Gastroesophageal sphincter (tissue), 4 donors: Measurements from ENCODE around the gene SPATS2L. TPM values are rescaled to one million over a fixed set of nuclear protein-coding genes. Genes with fewer than 3 reads are reported as not detected.

Experiments used
- ATAC-seq: fragments of 150-250 bp; one replicate; pipeline ENCODE4 v1.9.1; 2016; ENCODE audit warnings: mild to moderate bottlenecking, moderate library complexity
- H3K27ac ChIP-seq, 4 donors: fragments of 200-600 bp; sonication (generic) in 3 of 4; 1 replicate in 3 of 4; 2 replicates in 1 of 4; pipeline ENCODE4 v1.5.1; 2016 to 2019
- H3K27me3 ChIP-seq: fragments of 200-600 bp; sonication (generic); one replicate; pipeline ENCODE4 v1.5.1; 2019
- H3K36me3 ChIP-seq, 2 donors: fragments of 200-600 bp; sonication (generic); one replicate each; pipeline ENCODE4 v1.5.1; 2019; ENCODE audit warnings: control low read depth in 1 of 2
- H3K4me1 ChIP-seq, 3 donors: fragments of 200-600 bp; sonication (generic); 1 replicate in 2 of 3; 2 replicates in 1 of 3; pipeline ENCODE4 v1.5.1; 2016 to 2019; ENCODE audit warnings: control low read depth in 2 of 3
- H3K4me3 ChIP-seq, 2 donors: fragments of 200-600 bp; sonication (generic); one replicate each; pipeline ENCODE4 v1.5.1; 2019; ENCODE audit warnings: mild to moderate bottlenecking in 1 of 2, moderate library complexity in 1 of 2
- H3K9me3 ChIP-seq, 3 donors: fragments of 200-600 bp; sonication (generic); one replicate each; pipeline ENCODE4 v1.5.1; 2017 to 2019; ENCODE audit warnings: control low read depth in 2 of 3
- CTCF ChIP-seq, 4 experiments: fragments of 200-600 bp in 2 of 4; fragments of 450-650 bp in 2 of 4; sonication (generic) in 1 of 4; IDR thresholded peaks; one replicate each; pipeline ENCODE4 v1.5.1; 2017 to 2019; ENCODE audit warnings: antibody characterized with exemption in 4 of 4, mild to moderate bottlenecking in 2 of 4, moderate library complexity in 2 of 4
- EP300 ChIP-seq: sonication (generic); formaldehyde crosslinking; IDR thresholded peaks from one replicate; pipeline ENCODE4 v1.6.1; 2017; ENCODE audit warnings: antibody characterized with exemption, mild to moderate bottlenecking
- POLR2A ChIP-seq, 2 donors: fragments of 450-650 bp; IDR thresholded peaks; one replicate each; pipeline ENCODE4 v1.6.1; 2017; ENCODE audit warnings: antibody characterized with exemption in 2 of 2, mild to moderate bottlenecking in 2 of 2, moderate library complexity in 1 of 2
- POLR2AphosphoS5 ChIP-seq: sonication (generic); formaldehyde crosslinking; IDR thresholded peaks from one replicate; pipeline ENCODE4 v1.6.1; 2017; ENCODE audit warnings: antibody characterized with exemption
- WGBS, 2 donors: methylation state at CpG; one replicate each; pipeline ENCODE4 v1.1.5; 2018; ENCODE audit warnings: low coverage in 1 of 2; 5-methylcytosine and 5-hydroxymethylcytosine counted together
- total RNA-seq, 4 donors: library from RNA; depleted of rRNA; stranded (reverse); fragments of >200 nt; gene quantifications; one replicate each; pipeline ENCODE4 v1.1.0, GENCODE V29; 2016

Gene SPATS2L
- total RNA-seq, 4 donors from 2014 or later: 50.6 to 120 (median 91.5) TPM

- ATAC-seq: no peak
- no peaks in the 10 kb centered on the region for H3K9me3 ChIP-seq
- no peak for TF ChIP-seq POLR2AphosphoS5
- TF ChIP-seq EP300: no peak
- TF ChIP-seq CTCF (IDR thresholded peaks at IDR 0.05): no peak
- TF ChIP-seq POLR2A (IDR thresholded peaks at IDR 0.05): no peak
These were observed 202.7 kb downstream of the SPATS2L start for GRCh38 chr2:200509235-200509611.

GRCh38 chr2:200509612-200510433, 203.3 kb downstream of the SPATS2L start, which contains the start of gene KCTD18:
TSS of gene KCTD18 (minus strand) at chr2:200510068. CDS start at chr2:200507016, 3,052 bp downstream.
- TF ChIP-seq POLR2AphosphoS5: peak; percentile 83
- TF ChIP-seq CTCF (IDR thresholded peaks at IDR 0.05): peak; percentile 63 to 93 (median 79)
- no peak for TF ChIP-seq EP300
- TF ChIP-seq POLR2A (IDR thresholded peaks at IDR 0.05): peak; percentile 91 to 92
- Histone ChIP-seq H3K4me3 (peak within 1 kb of the TSS; percentile 89 to 90), H3K27me3 (peaks cover 27% of the 10 kb centered on the region), H3K36me3 (peaks cover 0 to 14% of the 10 kb centered on the region in 2 donors), H3K9me3 (no peaks in the 10 kb centered on the region), H3K27ac (peak within 1 kb of the TSS; percentile 74 to 92 (median 88)), H3K4me1 (peaks cover 0 to 19% (median 0%) of the 10 kb centered on the region in 3 donors)
- peak; percentile 98 for ATAC-seq
- no CpG with 5 or more reads among the region's 78 CpGs for WGBS, 2 donors

More at GRCh38 chr2:200509235-200509611, 202.7 kb downstream of the SPATS2L start:
- Histone ChIP-seq H3K36me3 (peaks cover 0 to 20% of the 10 kb centered on the region in 2 donors), H3K4me1 (peaks cover 0 to 19% (median 0%) of the 10 kb centered on the region in 3 donors), H3K4me3 (peak overlapping the region; percentile 89 to 90), H3K27ac (peak overlapping the region; percentile 74 to 92 (median 88)), H3K27me3 (peaks cover 22% of the 10 kb centered on the region)
- 25 to 32% methylated on average over 5 to 6 of the region's 8 CpGs for WGBS, 2 donors

GRCh38 chr2:200515155-200515554, 208.7 kb downstream of the SPATS2L start:
- peaks cover 0 to 7% (median 0%) of the 10 kb centered on the region in 3 donors for H3K4me1 ChIP-seq
- no peaks in the 10 kb centered on the region for H3K9me3 ChIP-seq
- H3K27ac ChIP-seq: no peak overlapping the region
- H3K27me3 ChIP-seq: peaks cover 27% of the 10 kb centered on the region
- ATAC-seq: no peak
- TF ChIP-seq CTCF (IDR thresholded peaks at IDR 0.05): no peak
- no peak for TF ChIP-seq POLR2A (IDR thresholded peaks at IDR 0.05)
- TF ChIP-seq EP300: no peak
- TF ChIP-seq POLR2AphosphoS5: no peak
- WGBS, 2 donors: 11 to 25% methylated on average over 1 of the region's 1 CpG
- no peak overlapping the region for H3K4me3 ChIP-seq
- no peaks in the 10 kb centered on the region for H3K36me3 ChIP-seq

- WGBS, 2 donors: 73 to 100% methylated on average over 1 to 2 of the region's 3 CpGs
These were observed 216.7 kb downstream of the SPATS2L start for GRCh38 chr2:200523158-200523557.

GRCh38 chr2:200523604-200524003, 217.1 kb downstream of the SPATS2L start:
- Histone ChIP-seq H3K4me3 (no peak overlapping the region), H3K27ac (no peak overlapping the region), H3K9me3 (no peaks in the 10 kb centered on the region), H3K4me1 (peaks cover 0 to 9% (median 5%) of the 10 kb centered on the region in 3 donors), H3K27me3 (peaks cover 11% of the 10 kb centered on the region), H3K36me3 (no peaks in the 10 kb centered on the region)
- TF ChIP-seq EP300: no peak
- TF ChIP-seq CTCF (IDR thresholded peaks at IDR 0.05): no peak
- no peak for TF ChIP-seq POLR2AphosphoS5
- TF ChIP-seq POLR2A (IDR thresholded peaks at IDR 0.05): no peak
- 60 to 72% methylated on average over 1 to 2 of the region's 2 CpGs for WGBS, 2 donors
- no peak for ATAC-seq

More at GRCh38 chr2:200523158-200523557, 216.7 kb downstream of the SPATS2L start:
- peaks cover 11% of the 10 kb centered on the region for H3K27me3 ChIP-seq
- H3K4me3 ChIP-seq: no peak overlapping the region
- ATAC-seq: no peak
- H3K4me1 ChIP-seq: peaks cover 0 to 9% (median 5%) of the 10 kb centered on the region in 3 donors
- H3K36me3 ChIP-seq: no peaks in the 10 kb centered on the region
- TF ChIP-seq POLR2A (IDR thresholded peaks at IDR 0.05): no peak
- H3K9me3 ChIP-seq: no peaks in the 10 kb centered on the region
- H3K27ac ChIP-seq: no peak overlapping the region
